ENCODE data around the gene OR12D3.

- TF ChIP-seq FOXA1 (IDR thresholded peaks at IDR 0.05), result no peak
- TF ChIP-seq ELF4 (IDR thresholded peaks at IDR 0.05), result no peak
- no peak for TF ChIP-seq SP1 (IDR thresholded peaks at IDR 0.05)
- no peak for TF ChIP-seq CTBP1 (IDR thresholded peaks at IDR 0.05; ENCODE audit: borderline replicate concordance)
- no peak for TF ChIP-seq ARNT (IDR thresholded peaks at IDR 0.05)
- no peak for TF ChIP-seq TARDBP (IDR thresholded peaks at IDR 0.05)
- no peak for TF ChIP-seq NFRKB (IDR thresholded peaks at IDR 0.05)
- TF ChIP-seq ZNF384 (IDR thresholded peaks at IDR 0.05), result no peak
- TF ChIP-seq HDGF (IDR thresholded peaks at IDR 0.05; ENCODE audit: borderline replicate concordance), result no peak
Observed at GRCh38 chr6:29332676-29333075, 42.4 kb downstream of the OR12D3 start.
